ENCODE measurements around the gene EVX2.

DNA sequence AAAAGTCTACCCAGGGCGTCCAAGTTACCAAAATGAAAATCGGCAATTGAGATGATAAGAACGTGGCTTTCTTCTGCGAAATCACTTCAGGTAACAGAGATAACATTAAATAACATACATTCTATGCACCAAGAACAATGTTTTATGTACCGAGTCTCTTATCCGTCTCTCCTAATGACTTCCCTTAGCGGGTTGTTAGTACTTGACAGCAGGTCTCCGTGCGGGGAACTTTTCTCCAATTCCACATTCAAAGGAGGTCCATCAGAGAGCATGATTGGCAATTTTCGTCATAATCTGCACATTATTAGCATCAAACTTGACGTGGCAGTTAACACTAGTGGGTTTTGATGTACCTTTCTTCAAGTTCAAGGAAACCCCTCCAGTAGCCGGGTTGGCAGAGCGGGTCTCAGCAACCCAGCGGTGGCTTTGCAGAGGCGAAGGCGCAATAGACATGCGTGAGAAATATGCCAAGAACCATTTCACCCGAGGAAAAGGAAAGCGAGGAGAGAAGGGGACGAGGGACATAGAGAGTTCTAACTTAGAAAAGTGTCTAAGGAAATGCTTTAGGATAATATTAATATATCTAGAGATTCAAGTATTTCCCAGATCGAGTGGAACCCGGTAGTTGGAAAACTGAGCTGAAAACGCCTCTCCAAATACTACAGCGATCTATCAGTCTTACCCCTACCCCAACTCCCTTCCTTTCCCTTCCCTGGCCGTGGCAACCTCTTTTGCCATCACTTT is 5.0 kb downstream of the EVX2 start:
- TF ChIP-seq, protein P1, sequence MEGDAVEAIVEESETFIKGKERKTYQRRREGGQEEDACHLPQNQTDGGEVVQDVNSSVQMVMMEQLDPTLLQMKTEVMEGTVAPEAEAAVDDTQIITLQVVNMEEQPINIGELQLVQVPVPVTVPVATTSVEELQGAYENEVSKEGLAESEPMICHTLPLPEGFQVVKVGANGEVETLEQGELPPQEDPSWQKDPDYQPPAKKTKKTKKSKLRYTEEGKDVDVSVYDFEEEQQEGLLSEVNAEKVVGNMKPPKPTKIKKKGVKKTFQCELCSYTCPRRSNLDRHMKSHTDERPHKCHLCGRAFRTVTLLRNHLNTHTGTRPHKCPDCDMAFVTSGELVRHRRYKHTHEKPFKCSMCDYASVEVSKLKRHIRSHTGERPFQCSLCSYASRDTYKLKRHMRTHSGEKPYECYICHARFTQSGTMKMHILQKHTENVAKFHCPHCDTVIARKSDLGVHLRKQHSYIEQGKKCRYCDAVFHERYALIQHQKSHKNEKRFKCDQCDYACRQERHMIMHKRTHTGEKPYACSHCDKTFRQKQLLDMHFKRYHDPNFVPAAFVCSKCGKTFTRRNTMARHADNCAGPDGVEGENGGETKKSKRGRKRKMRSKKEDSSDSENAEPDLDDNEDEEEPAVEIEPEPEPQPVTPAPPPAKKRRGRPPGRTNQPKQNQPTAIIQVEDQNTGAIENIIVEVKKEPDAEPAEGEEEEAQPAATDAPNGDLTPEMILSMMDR (IDR thresholded peaks at IDR 0.05; ENCODE audit: borderline replicate concordance, extremely low read depth, low read length, poor library complexity, severe bottlenecking) = no peak
- TF ChIP-seq EZH2 (IDR thresholded peaks at IDR 0.05; ENCODE audit: borderline replicate concordance, low read depth, low read length, severe bottlenecking) = no peak

All from DND-41 (cell line).